CD1c-positive myeloid dendritic cell (primary cell): ENCODE measurements around the gene C1QTNF4.
"Not testable (repeated sequence)": the region's sequence is repeated elsewhere in the genome, so short reads cannot be mapped to it uniquely, and the experiment has no call there.

Source experiments
- DNase-seq: peaks from one replicate; pipeline ENCODE4 v3.0.0-alpha.2; 2016; ENCODE audit errors: extremely low spot score

The C1QTNF4 gene

DNA sequence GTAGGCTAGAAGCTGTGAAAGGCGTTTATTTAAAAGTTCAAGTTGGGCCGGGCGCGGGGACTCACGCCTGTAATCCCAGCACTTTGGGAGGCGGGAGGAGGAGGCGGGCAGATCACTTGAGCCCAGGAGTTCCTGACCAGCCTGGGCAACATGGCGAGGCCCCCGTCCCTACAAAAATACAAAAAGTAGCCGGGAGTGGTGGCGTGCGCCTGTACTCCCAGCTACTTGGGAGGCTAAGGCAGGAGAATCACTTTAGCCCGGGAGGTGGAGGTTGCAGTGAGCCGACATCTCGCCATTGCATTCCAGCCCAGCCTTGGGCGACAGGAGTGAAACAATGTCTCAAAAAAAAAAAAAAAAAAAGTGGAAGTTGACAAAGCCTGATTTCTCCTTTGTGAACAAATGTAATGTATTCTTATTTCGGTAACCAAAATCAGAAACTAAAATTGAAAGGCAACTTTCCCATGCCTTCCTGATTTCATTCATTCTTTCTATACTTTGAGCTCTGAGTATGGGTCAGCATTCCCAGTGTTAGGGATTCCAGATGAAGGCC is 28.0 kb downstream of the C1QTNF4 start:
- peak; percentile 34 for DNase-seq

DNA sequence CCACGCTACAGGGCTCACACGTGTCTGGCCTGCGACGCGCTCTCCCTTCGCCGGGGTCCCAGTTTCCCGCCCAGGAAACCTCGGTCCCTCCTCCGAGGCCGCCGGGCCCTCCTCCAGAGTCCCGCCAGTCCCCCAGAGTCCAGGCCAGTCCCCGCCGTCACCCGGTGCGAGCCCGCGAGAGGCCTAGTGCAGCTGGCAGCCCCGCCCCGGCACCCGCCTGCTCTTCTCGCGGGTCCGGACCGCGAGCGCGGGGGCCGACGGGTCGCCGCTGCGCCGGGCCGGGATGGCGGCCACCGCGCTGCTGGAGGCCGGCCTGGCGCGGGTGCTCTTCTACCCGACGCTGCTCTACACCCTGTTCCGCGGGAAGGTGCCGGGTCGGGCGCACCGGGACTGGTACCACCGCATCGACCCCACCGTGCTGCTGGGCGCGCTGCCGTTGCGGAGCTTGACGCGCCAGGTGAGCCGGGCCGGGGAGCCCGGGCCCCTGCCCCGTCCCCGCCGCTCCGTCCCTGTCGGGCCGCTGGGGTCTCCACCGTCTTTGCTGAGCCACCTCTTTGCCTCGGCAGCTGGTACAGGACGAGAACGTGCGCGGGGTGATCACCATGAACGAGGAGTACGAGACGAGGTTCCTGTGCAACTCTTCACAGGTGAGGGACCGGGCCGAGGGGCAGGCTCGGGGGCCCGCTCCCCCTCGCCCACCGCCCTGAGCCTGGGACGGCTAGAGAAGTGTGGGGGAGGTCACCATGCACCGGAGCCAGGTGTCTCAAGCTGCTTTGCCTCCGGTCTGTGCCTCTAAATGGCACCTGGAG is 28.7 kb downstream of the C1QTNF4 start, which contains the start of gene PTPMT1:
TSS of gene PTPMT1 (plus strand) at position 260 of the 809 bp plus-strand sequence. CDS start at position 284, 24 bp downstream.
- peak; percentile 78 for DNase-seq

GRCh38 chr11:47564933-47565339 is 29.3 kb downstream of the C1QTNF4 start:
- no peak for DNase-seq

DNA sequence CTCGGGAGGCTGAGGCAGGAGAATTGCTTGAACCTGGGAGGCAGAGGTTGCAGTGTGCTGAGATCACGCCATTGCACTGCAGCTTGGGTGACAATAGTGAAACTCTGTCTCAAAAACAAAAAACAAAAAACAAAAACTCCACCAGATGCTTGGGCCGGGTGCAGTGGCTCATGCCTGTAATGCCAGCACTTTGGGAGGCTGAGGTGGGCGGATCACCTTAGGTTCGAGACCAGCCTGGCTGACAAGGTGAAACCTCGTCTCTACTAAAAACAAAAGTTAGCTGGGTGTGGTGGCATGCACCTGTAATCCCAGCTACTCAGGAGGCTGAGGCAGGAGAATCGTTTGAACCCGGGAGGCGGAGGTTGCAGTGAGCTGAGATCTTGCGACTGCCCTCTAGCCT is 29.8 kb downstream of the C1QTNF4 start:
- not testable (repeated sequence) for DNase-seq

DNA sequence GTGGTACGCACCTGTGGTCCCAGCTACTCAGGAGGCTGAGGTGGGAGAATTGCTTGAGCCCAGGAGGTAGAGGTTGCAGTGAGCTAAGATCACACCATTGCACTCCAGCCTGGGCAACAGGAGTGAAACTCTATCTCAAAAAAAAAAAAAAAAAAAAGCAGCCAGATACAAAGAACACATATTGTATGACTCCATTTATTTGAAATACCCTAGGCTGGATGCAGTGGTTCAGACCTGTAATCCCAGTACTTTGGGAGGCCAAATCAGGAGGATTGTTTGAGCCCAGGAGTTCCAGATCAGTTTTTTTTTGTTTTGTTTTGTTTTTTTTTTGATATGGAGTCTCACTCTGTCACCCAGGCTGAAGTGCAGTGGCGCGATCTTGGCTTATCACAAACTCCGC is 31.8 kb downstream of the C1QTNF4 start:
- DNase-seq: not testable (repeated sequence)

- no peak for DNase-seq
These were observed 33.8 kb downstream of the C1QTNF4 start for GRCh38 chr11:47560426-47560825.

DNA sequence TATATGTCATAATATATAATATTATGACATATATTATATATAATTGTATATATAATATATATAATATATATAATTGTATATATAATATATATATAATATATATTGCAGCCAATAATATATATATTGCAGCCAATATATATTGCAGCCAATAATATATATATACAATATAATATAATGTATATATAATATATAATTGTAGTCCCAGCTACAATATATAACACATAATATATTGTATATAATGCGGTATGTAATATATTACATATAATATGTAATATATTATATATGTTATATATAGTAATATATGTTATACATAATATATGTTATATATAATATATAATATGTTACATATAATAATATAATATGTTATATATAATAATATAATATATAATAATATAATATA is 35.5 kb downstream of the C1QTNF4 start:
- no peak for DNase-seq

DNA sequence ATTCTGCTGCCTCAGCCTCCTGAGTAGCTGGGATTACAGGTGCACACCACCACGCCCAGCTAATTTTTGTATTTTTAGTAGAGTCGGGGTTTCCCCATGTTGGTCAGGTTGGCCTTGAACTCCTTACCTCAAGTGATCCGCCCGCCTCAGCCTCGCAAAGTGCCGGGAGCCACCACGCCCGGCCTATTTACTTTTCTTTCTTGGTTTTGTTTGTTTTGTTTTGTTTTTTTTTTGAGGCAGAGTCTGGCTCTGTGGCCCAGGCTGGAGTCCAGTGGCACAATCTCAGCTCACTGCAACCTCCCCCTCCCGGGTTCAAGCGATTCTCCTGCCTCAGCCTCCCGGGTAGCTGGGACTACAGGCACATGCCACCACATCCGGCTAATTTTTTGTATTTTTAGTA is 37.2 kb downstream of the C1QTNF4 start:
- DNase-seq: not testable (repeated sequence)

DNA sequence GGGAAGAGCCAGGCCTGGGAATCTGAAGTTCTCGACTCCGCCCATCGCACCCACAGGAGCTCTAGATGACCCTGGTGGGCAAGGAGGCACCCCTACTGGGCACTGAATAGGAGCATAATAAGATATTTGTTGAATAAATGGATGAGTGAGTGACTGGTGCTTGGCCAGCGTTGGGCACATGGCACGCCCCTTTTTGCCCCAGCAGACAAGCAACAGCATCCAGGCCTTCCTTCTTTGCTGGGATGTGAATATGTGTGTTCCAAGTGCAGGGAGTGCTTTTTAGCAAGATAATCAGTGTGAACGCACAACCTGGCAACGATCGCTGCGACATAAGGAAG is 40.8 kb downstream of the C1QTNF4 start:
- DNase-seq: no peak

GRCh38 chr11:47552566-47553405 is 41.4 kb downstream of the C1QTNF4 start, which contains the start of gene CELF1:
CELF1 (minus strand) TSS chr11:47553132; CDS start chr11:47499523, 53,609 bp downstream.
- DNase-seq: peak; percentile 97

- peak; percentile 60 for DNase-seq
These were observed 42.1 kb downstream of the C1QTNF4 start for GRCh38 chr11:47552056-47552565.

- peak; percentile 50 for DNase-seq
These were observed 43.1 kb downstream of the C1QTNF4 start for GRCh38 chr11:47551086-47551485.

DNA sequence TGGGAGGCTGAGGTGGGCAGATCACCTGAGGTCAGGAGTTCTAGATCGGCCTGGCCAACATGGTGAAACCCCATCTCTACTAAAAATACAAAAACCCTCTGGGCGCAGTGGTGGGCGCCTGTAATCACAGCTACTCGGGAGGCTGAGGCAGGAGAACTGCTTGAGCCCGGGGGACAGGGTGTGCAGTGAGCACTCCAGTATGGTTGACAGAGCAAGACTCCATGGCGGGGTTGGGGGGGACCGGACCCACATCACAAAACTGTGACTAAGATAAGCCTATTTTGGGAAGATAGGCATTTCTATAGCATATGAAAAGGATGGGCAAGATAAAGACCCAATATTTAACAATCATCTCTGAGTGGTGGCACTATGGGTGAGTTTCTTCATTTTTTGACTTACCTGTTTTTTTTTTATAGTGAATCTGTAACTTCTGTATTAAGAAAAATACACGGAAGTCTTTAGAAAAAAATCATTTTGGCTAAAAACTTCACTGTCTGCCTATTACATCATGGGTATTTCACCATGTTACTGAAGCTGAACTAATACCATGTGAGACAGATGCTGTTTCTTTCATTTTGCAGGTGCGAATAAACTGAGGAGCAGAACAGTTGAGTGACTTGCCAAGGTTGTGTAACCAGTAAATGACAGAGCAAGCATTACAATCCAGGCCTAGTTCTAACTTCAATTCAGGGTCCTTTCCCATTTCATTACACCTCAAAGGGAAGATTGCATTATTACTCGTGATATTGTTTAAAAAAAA is 43.7 kb downstream of the C1QTNF4 start:
- DNase-seq: peak; percentile 52

- not testable (repeated sequence) for DNase-seq
These were observed 47.9 kb downstream of the C1QTNF4 start for GRCh38 chr11:47546274-47546673.

GRCh38 chr11:47545298-47545697 is 48.9 kb downstream of the C1QTNF4 start:
- DNase-seq: no peak

DNA sequence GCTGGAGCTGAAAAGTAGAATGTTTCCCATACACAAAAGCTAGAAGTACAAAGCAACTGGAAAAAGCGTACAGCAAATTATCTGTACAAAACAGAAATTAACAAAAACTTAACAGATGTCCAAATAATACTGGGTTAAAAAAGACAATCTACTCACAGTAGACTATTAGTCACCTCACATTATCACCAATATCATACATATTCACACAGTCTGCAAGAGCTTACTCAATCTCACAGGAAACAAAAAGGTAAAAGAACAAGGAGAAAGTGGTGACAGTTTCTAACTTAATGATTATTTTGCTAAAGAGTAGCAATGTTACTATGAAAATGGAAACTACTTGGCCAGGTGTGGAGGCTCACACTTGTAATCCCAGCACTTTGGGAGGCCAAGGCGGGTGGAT is 53.1 kb downstream of the C1QTNF4 start:
- no peak for DNase-seq

- no peak for DNase-seq
These were observed 54.6 kb downstream of the C1QTNF4 start for GRCh38 chr11:47539681-47540039.
